Fibroblast of skin of abdomen (primary cell): ENCODE measurements around the gene PLA2G15.
A peak's percentile ranks its signal among the peaks of the same experiment; 100 is the strongest.

Experiments used
- DNase-seq: peaks from one replicate; pipeline ENCODE4 v3.0.0-alpha.2; 2013

PLA2G15 gene

DNA sequence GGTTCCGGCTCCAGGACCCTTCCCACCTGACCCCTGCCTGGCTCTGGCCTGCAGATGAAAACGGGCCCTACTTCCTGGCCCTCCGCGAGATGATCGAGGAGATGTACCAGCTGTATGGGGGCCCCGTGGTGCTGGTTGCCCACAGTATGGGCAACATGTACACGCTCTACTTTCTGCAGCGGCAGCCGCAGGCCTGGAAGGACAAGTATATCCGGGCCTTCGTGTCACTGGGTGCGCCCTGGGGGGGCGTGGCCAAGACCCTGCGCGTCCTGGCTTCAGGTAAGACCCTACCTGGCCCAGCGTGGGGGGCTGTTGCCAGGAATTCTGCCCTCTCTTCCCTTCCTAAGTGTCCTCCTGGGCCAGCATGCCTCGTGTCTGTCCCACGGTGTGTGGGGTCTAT, 10.5 kb downstream of the PLA2G15 start:
- no peak for DNase-seq

DNA sequence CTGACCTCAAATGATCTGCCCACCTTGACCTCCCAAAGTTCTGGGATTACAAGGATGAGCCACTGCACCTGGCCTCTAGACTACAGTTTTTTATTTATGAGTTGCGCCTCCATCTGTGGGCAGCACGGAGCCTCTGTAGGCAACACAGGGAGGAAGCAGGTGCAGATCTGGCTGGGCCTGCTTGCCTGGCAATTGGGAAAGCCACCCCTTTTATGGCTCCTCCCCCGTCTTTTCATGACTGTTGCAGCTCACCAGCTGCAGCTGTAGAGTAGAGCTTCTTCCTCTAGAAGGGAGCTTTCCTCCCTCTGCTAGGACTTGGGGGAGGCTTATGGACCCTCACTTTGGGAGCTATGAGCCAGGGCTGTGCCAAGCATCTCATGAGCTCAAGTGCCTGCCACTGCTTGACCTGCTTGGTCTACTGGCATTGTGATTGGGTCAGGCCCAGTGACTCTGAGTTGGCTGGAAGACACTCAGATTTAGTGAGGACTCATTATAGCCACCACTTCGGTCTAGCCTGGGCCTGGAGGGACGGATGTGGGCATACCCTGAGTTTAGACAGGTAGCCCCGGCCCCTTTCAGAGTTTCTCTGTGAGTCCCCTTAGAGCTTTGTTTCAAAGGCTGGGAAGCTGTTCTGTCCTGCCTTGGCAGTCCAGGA, 12.2 kb downstream of the PLA2G15 start:
- no peak for DNase-seq

DNA sequence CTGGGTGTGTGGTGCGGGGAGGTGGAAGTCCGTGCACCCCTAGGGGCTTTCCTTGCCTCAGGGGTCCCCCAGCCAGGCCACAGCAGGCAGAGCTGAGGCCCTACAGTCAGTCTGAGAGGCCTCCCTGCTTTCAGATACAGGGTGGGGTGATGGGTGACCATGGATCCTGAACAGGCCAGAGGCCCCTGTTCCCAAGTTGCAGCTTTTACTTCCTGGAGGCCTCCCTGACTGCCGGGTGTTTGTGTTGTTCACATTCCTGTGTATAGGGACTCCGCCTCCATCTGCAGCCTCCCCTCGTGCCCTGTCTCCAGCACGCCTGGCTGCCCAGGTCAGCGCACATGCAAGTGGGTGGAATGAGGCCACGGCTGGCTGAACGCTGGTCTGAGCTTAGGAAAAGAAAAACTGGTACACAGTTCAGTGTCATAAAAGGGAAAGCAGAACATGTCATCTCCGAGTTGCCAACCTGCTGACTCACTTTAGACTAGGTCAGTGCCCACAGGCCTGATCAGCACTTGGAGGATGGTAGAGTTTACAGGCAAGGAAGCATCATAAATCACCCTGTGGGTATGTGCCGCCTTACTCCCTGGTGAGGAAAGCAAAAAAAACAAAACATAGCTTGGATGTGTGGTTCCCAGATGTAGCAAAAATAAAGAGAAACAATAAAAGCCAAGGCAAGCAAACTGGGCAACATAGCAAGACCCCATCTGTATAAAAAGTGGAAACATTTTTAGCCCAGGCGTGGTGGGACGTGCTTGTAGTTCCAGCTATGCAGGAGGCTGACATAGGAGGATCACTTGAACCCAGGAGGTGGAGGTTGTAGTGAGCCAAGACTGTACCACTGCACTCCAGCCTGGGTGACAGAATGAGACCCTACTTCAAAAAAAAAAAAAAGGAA, 13.0 kb downstream of the PLA2G15 start:
- peak; percentile 22 for DNase-seq

DNA sequence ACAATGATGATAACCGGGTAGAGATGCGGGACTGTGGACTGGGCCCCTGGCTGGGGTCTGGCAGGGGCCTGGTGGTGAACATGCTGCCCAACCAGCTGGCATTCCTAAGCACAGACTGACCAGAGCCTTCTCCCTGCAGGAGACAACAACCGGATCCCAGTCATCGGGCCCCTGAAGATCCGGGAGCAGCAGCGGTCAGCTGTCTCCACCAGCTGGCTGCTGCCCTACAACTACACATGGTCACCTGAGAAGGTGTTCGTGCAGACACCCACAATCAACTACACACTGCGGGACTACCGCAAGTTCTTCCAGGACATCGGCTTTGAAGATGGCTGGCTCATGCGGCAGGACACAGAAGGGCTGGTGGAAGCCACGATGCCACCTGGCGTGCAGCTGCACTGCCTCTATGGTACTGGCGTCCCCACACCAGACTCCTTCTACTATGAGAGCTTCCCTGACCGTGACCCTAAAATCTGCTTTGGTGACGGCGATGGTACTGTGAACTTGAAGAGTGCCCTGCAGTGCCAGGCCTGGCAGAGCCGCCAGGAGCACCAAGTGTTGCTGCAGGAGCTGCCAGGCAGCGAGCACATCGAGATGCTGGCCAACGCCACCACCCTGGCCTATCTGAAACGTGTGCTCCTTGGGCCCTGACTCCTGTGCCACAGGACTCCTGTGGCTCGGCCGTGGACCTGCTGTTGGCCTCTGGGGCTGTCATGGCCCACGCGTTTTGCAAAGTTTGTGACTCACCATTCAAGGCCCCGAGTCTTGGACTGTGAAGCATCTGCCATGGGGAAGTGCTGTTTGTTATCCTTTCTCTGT, 14.0 kb downstream of the PLA2G15 start:
- DNase-seq, result no peak

DNA sequence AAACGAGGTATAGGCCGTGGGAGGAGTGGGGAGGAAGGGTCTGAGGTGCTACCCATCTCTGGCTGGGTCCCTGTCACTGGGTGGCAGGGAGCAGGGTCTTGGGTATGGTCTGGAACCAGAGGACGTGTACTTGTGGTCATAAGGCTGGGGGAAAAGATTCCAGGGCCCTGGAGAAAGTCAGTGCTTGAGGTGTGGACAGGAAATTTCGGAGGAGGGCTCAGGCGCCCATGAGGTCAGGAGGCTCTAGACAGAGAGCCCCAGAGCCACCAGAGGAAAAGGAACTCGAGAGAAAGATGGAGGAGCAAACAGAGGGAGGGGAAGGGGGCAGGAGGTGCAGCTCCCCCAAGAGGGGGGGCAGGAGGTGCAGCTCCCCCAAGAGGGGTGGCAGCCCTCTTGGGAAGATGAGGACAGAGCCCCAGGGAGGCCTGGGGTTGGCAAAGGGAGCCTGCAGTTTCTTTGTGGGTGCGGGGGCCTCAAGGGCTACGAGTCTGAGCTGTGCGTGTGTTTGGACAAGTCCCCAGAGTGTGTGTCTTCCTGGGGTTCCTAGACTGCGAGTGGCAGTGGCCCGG, 18.5 kb downstream of the PLA2G15 start:
- DNase-seq, result no peak

DNA sequence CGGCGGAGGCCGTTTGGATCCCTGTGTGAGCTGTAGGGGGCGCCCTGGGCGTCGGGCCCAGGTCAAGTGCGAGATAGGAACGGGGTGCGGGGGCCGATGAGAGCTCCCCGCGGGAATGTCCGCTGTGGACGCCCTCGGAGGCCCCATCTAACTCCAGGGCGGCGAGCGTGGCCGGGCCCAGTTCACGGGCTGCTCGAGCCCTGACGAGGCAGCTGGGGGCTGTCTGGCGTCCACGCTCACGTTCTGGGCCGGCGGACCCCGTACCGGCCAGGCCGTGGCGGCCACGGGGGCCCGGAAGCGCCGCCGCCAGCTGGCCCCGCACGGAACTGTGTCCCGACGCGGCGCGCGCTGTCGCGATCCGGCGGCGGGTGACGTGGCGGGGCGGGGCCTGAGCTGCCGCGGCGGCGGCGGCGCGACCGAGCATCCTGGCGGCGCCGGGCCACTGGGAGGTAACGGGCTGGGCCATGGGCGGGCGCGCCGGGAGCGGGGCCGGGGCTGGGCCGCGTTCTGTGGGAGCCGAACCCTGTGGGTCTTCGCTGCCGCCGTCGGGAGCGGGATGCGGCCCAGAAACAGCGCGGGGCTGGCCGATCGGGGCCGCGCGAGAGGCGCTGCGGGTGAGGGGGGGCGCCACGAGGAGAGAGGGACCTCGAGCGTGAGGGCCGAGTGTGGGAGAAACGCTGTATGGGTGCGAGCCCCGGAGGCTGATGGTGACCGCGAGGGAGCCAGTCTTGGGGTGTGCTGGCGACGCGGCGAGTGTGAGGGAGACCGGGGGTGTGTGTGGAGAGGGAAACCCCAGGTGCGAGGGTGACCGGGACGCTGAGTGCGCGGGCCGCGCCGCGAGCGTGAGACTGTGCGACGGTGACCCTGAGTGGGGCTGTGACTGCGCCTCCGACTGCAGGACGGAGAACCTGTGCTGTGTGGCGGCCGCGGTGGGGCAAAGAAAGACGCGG, 19.2 kb downstream of the PLA2G15 start, which contains the start of gene SLC7A6:
Gene SLC7A6, plus strand, starts transcription at position 399 of the 950 bp plus-strand sequence. CDS start 10,201 bp downstream, outside the sequence.
- peak; percentile 76 for DNase-seq

DNA sequence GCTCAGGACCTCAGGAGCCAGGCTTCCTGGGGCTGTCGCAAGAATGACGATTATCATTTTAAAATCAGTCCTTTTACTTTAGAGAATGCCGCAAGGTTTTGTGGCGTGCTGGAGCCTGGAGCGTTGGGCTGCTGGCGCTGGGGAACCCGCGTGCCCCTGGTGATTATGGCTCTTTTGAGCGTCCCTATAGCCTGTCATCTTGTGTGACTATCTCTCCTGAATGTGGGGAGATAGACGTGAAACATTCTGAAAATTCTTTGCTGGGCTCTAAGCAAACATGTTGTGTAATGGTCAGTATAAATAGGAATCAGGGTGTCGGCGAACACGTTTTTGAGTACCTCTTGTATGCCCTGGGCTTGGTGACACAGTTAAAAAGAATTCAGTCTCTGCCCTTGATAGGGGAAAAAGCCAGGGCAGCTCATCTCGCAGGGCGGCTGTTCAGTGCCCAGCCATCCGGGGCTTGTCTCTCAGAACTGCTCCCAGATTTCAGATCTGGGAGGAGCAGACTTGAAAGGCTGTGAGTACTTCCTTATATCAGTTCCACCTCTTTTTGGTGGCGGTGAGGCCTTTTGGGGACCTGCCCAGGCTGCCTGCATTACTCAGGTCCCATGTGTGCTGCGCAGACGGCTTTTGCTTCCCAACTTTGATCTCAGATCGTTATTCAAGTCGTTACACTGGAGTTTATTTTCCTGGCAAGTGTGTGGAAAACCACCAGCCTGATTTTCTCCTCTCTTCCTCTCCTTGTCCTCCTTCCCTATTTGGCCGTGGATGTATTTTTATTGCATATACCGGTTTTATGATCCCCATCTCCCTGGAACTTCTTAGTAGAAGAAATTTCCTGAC, 20.1 kb downstream of the PLA2G15 start:
- peak; percentile 61 for DNase-seq

DNA sequence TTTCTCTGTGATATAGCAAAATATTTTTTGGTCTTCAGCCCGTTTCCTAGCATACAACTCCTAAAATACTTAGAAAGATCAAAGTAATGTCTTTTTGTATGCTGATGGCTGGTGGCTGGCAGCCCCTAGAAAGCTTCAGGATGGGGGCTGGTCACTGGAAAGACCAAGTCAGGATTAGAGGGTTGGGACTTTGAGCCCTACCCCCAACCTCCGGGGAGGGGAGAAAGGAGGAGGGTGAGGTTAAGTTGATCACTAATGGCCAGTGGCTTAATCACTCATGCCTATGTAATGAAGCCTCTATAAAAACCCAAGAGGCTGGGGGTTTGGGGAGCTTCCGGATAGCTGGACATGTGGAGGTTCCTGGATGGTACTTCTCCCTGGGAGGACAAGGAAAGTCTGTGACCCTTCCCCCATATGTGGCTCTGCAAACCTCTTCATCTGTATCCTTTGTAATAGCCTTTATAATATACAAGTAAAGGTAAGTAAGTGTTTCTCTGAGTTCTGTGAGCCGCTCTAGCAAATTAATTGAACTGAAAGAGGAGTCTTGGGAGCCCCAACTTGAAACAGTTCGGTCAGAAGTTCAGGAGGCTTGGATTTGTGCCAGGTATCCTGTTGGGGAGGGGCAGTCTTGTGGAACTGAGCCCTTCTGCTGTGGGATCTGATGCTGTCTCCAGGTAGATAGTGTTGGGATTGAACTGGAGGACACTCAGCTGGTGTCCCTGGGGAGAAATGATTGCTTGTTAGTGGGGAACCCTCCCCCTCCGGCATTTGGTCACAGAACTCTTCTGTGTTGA, 22.6 kb downstream of the PLA2G15 start:
- DNase-seq, result no peak

DNA sequence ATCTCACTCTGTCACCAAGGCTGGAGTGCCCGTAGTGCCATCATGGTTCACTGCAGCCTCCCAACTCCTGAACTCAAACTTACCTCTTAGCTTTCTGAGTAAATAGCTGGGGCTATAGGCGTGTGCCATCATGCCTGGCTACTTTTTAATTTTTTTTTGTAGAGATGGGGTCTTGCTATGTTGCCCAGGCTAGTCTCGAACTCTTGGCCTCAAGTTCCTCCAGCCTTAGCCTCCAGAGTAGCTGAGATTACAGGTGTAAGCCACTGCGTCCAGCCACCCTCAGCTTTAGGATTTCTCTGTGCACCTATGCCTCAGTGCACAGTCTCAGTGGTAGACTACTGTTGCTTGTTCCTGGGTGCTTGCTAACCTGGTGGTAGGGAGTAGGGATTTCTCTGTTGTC, 24.6 kb downstream of the PLA2G15 start:
- DNase-seq, result no peak

DNA sequence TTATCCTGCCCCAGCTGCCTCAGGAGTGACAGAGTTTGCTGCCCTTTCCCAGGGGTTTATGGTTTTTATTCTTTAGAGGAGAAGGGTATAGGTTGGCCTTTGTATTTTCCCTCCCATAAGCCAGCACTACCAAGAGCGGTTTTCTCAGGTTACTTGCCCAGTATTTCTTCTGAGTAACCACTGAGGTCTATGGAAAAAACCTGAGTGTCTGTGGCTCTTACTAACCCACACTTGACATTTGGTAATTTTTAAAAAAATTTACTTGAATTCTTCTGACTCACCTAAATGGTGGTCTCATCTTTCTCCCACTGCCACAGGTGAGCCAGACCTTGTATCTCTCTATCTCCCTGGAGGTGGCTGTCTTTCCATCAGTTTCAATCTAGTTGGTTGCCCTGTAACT, 25.2 kb downstream of the PLA2G15 start:
- no peak for DNase-seq

DNA sequence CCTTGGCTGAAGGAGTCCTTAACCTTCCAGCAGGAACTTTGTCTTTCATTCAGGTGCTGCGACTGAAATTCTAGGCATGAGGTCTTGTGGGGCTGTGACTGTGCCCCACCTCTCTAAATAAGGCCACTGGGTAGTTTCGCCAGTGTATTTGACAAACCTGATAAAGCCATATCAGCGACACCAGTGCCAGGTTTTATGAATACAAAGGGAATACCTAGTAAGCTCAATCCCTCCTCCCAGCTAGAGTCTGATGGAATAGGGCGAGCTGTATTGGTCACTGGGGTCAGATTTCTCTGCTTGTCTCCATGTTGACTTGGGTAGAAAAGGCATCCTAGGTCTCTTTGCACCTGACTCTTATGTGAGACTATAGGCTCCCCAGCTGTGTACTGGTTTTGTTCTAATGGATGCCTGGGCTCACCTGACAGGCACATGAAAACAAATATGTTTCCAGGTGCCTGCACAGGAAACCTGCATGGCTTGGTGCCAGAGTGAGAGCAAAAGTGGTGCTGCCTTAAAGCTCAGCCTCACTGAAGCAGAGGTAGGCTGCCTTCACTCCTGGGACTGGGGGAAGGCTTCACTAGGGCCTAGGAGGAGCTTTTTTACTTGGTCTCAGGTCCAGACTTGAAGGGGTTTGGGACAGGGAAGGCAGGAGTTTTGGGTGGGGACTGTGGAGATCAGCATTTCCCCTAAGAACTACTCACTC, 27.5 kb downstream of the PLA2G15 start:
- DNase-seq, result no peak

DNA sequence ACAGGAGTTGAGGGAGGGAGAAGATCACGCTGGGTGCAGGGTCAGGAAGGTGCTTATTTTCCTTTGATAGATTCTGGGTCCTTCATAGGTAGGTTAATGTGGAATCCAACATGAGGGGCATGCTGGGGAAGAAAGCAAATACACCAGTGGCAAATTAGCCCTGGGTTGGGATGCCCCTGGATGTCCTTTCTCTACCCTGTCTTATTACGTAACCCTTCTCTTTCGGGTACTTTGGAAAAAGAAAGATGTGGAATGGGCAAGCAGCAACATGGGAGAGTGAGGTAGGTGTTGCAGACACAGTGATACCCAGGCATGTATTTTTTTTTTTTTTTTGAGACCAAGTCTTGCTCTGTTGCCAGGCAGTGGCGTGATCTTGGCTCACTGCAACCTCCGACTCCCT, 28.3 kb downstream of the PLA2G15 start:
- no peak for DNase-seq

DNA sequence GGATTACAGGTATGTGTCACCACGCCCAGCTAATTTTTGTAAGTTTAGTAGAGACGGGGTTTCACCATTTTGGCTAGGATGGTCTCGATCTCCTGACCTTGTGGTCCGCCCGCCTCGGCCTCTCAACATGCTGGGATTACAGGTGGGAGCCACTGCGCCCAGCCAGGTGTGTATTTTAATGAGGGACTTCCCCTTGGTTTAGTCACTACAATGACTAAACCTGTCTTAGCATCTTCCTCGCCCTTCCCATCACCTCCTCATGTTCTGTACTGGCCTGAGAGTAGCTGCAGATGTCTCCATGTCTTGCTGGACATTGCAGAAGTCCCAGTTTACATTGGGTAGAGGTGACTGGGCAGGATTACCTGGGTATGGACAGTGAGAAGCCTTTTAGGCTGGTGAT, 28.7 kb downstream of the PLA2G15 start:
- no peak for DNase-seq

DNA sequence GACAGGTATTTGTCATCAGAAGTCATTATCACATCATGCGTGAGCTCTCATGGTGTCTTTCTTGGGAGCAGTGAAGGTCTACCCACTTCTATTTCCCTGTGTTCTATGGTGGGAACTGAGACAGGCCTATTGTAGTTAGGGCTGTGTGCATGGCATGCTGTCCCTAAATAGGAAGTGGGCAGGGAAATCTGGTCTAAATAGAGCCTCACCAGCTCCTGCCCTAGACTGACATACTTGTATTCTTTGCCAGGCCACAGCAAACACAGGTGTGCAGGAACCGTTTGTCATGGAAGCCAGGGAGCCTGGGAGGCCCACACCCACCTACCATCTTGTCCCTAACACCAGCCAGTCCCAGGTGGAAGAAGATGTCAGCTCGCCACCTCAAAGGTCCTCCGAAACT, 29.3 kb downstream of the PLA2G15 start:
- no peak for DNase-seq

DNA sequence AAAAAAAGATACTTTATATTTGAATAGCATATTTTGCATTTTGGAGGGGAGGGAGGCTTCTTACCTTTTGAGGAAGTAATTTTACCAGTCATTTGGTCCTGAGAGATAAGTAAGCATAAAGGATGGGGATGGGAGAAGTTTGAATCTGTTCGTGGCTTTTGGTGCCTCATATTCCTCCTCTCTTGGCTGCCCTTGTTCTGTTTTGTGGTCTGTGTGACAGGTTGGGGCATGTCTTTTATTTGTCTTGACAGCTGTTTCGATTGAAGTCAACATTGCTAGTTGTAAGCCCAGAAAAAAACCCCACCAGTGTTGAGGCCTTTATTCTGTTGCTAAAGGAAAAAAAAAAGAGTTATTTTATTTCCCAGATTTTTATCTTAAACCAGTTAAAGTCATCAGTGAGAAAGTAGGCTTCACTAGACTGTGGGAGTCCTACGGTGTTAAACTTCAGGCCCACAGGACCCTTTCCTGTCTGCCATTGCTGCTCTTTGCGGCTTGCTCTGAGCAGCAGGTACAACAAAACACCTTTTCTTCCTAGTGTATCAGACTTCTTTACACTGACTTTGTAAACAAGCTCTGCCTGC, 30.5 kb downstream of the PLA2G15 start:
- DNase-seq, result no peak

DNA sequence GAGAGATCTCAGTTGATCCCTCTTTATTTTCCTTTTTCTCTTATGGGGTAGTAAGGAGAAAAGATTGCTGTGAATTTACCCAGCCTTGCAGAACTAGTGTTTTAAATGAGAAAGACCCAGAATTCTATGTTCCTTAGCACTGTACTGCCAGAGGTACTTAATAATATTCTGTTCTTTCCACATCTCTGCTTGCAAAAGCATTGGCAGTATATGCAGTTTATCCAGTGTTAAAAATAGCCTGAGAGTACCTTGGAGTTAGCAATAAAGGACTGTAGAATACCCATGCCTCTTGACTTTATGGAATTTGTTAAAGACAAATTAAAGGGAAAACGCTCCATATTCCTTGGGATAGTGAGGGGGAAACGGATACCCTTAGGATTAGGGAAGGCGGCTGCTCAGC, 31.1 kb downstream of the PLA2G15 start:
- no peak for DNase-seq

DNA sequence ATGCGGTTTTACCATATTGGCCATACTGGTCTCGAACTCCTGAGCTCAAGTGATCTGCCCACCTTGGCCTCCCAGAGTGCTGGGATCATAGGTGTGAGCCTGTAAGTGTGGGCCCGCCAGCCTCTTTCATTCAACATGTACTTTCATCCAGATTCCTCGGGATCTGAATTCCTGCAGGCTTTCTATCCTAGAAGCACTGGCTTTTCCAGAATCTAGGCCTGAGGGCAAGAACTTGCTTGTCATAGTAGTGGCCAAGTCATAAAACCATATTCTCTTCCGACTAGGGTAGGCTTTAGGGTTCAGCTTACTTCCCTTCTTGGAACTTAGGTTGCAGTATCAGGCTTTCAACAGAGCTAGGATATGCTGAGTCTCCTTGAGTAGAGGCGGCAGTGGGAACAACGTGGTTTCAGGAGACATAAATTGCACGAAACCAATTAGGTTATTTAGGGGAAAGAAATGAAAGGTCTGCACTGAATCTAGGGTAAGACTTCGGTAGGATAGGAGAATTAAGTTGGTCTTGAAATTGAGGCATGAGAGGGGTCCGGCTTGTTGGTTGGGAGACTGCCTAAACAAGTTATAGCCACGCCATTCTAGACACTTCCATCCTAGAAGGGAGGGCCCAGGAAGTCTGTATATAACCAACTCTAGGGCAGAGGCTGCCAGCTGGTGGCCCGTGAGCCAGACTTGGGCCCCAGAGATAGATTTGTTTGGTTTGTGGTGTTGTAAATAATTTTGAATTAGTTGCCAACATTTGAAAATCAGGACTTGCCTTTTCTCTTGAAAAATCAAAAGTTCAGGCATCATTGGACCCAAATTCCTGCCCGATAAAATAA, 34.8 kb downstream of the PLA2G15 start:
- DNase-seq, result no peak
